IMR-90 (cell line): ENCODE data around the gene CTNND2. TPM values are rescaled to one million over a fixed set of nuclear protein-coding genes. Genes with fewer than 3 reads are reported as not detected.

Experiments used
- ATAC-seq: fragments of 200-7000 bp; cut with Tn5 transposase; 2 replicates; pipeline ENCODE4 v1.9.1; 2020; ENCODE audit warnings: low read depth, mild to moderate bottlenecking, moderate library complexity
- BruUV-seq: library from RNA; stranded (reverse); fragments of 400-500 nt; replicated peaks from 2 replicates; lab custom pipeline; 2021; lab: Mats Ljungman, UMichigan
- CTCF ChIA-PET: fragments of 300-600 bp; formaldehyde crosslinking; extraction: SDS; loops from one replicate; lab custom pipeline; 2021; ENCODE audit warnings: antibody characterized with exemption; lab: Yijun Ruan, JAX
- POLR2A ChIA-PET: fragments of 300-600 bp; sonication (Branson Sonifier 250); formaldehyde crosslinking; loops from one replicate; lab custom pipeline; 2022; ENCODE audit warnings: antibody characterized with exemption; ENCODE audit not compliant: unreplicated experiment; lab: Charles Lee
- DNase-seq: peaks from one replicate; pipeline ENCODE4 v3.0.0; 2013
- H2AFZ ChIP-seq: replicated peaks from 2 replicates; pipeline ENCODE3; 2013; ENCODE audit warnings: low read length, mild to moderate bottlenecking; ENCODE audit not compliant: poor library complexity
- H2AK5ac ChIP-seq: 2 replicates; pipeline ENCODE4 v1.6.1; 2013; ENCODE audit warnings: low read depth, low read length, inconsistent platforms
- H2AK9ac ChIP-seq: replicated peaks from 2 replicates; pipeline ENCODE3; 2013; ENCODE audit warnings: mild to moderate bottlenecking, low read depth, low read length, moderate library complexity; ENCODE audit not compliant: poor library complexity
- H2BK120ac ChIP-seq: 2 replicates; pipeline ENCODE4 v1.6.1; 2013; ENCODE audit warnings: low read depth, low read length, inconsistent platforms
- H2BK15ac ChIP-seq: 3 replicates; pipeline ENCODE4 v1.6.1; 2013; ENCODE audit warnings: low read depth, low read length, inconsistent platforms
- H2BK20ac ChIP-seq: 2 replicates; pipeline ENCODE4 v1.6.1; 2013; ENCODE audit warnings: low read depth, mild to moderate bottlenecking, inconsistent platforms, low read length, moderate library complexity
- H2BK5ac ChIP-seq: 2 replicates; pipeline ENCODE4 v1.6.1; 2013; ENCODE audit warnings: mild to moderate bottlenecking, low read depth, low read length, inconsistent platforms; ENCODE audit not compliant: poor library complexity, severe bottlenecking
- H3K14ac ChIP-seq: replicated peaks from 2 replicates; pipeline ENCODE4 v1.6.1; 2013; ENCODE audit warnings: low read depth, low read length, inconsistent platforms
- H3K18ac ChIP-seq: 2 replicates; pipeline ENCODE4 v1.6.1; 2013; ENCODE audit warnings: low read depth, low read length, control low read depth
- H3K23ac ChIP-seq: 2 replicates; pipeline ENCODE4 v1.6.1; 2013; ENCODE audit warnings: low read depth, low read length, inconsistent platforms
- H3K27ac ChIP-seq: 2 replicates; pipeline ENCODE4 v1.5.1; 2013; ENCODE audit warnings: mild to moderate bottlenecking, control low read depth, low read length; ENCODE audit not compliant: insufficient read depth
- H3K27me3 ChIP-seq: 2 replicates; pipeline ENCODE4 v1.6.1; 2013; ENCODE audit warnings: low read length; ENCODE audit not compliant: control insufficient read depth, insufficient read depth
- H3K36me3 ChIP-seq: 2 replicates; pipeline ENCODE4 v1.6.1; 2013; ENCODE audit warnings: low read length, mixed read lengths; ENCODE audit not compliant: control insufficient read depth, insufficient read depth
- H3K4ac ChIP-seq: 2 replicates; pipeline ENCODE4 v1.6.1; 2013; ENCODE audit warnings: low read depth, low read length, inconsistent platforms
- H3K4me1 ChIP-seq: 2 replicates; pipeline ENCODE4 v1.6.1; 2013; ENCODE audit warnings: low read length, mixed read lengths; ENCODE audit not compliant: control insufficient read depth, insufficient read depth
- H3K4me2 ChIP-seq: 2 replicates; pipeline ENCODE4 v1.6.1; 2013; ENCODE audit warnings: low read depth, mild to moderate bottlenecking, control low read depth, low read length, moderate library complexity
- H3K4me3 ChIP-seq: 2 replicates; pipeline ENCODE4 v1.5.1; 2013; ENCODE audit warnings: low read depth, mild to moderate bottlenecking, control low read depth, low read length, moderate library complexity; ENCODE audit not compliant: insufficient read depth
- H3K56ac ChIP-seq: 2 replicates; pipeline ENCODE4 v1.6.1; 2013; ENCODE audit warnings: low read length, inconsistent platforms; ENCODE audit not compliant: insufficient read depth; ENCODE audit errors: extremely low read depth
- H3K79me1 ChIP-seq, 2 experiments: 2 replicates each; pipeline ENCODE4 v1.6.1; 2013; ENCODE audit warnings: low read length in 2 of 2, inconsistent platforms in 1 of 2, low read depth in 1 of 2
- H3K9ac ChIP-seq: 2 replicates; pipeline ENCODE4 v1.6.1; 2013; ENCODE audit warnings: low read depth, low read length, control low read depth
- H3K9me1 ChIP-seq: 2 replicates; pipeline ENCODE4 v1.6.1; 2013; ENCODE audit warnings: low read length, inconsistent platforms; ENCODE audit not compliant: insufficient read depth
- H3K9me3 ChIP-seq: 2 replicates; pipeline ENCODE4 v1.6.1; 2013; ENCODE audit warnings: low read length; ENCODE audit not compliant: control insufficient read depth, insufficient read depth
- H4K20me1 ChIP-seq: 2 replicates; pipeline ENCODE4 v1.6.1; 2013; ENCODE audit warnings: low read length, inconsistent platforms; ENCODE audit not compliant: insufficient read depth
- H4K5ac ChIP-seq: 2 replicates; pipeline ENCODE4 v1.6.1; 2013; ENCODE audit warnings: mild to moderate bottlenecking, low read depth, low read length, control low read depth
- H4K8ac ChIP-seq, 2 experiments: 2 replicates each; pipeline ENCODE4 v1.6.1; 2013; ENCODE audit warnings: low read depth in 2 of 2, low read length in 2 of 2, control low read depth in 1 of 2, inconsistent platforms in 1 of 2
- H4K91ac ChIP-seq: 2 replicates; pipeline ENCODE4 v1.6.1; 2013; ENCODE audit warnings: low read depth, low read length, inconsistent platforms; ENCODE audit not compliant: insufficient read depth
- BHLHE40 ChIP-seq: fragments of 150-350 bp; IDR thresholded peaks from 2 replicates; pipeline ENCODE4 v1.6.1; 2016; ENCODE audit warnings: mild to moderate bottlenecking, low read depth, low read length
- CEBPB ChIP-seq: IDR thresholded peaks from 2 replicates; pipeline ENCODE4 v1.6.1; 2012; ENCODE audit warnings: low read depth, low read length, improper control_type of control experiment
- CHD1 ChIP-seq: IDR thresholded peaks from 2 replicates; pipeline ENCODE4 v1.6.1; 2012; ENCODE audit warnings: low read depth, low read length, improper control_type of control experiment
- CTCF ChIP-seq: conservative IDR thresholded peaks from 2 replicates; pipeline ENCODE4 v1.5.1; 2012; ENCODE audit warnings: mild to moderate bottlenecking, low read depth, low read length, improper control_type of control experiment
- ELK1 ChIP-seq: fragments of 150-350 bp; IDR thresholded peaks from 2 replicates; pipeline ENCODE4 v1.6.1; 2016; ENCODE audit warnings: low read depth, mild to moderate bottlenecking, low read length, moderate library complexity, borderline replicate concordance
- FOS ChIP-seq: fragments of 150-350 bp; IDR thresholded peaks from 2 replicates; pipeline ENCODE4 v1.6.1; 2016; ENCODE audit warnings: low read depth, low read length
- MAFK ChIP-seq: IDR thresholded peaks from 2 replicates; pipeline ENCODE4 v1.6.1; 2012; ENCODE audit warnings: low read depth, low read length, improper control_type of control experiment
- MAZ ChIP-seq: IDR thresholded peaks from 2 replicates; pipeline ENCODE4 v1.6.1; 2012; ENCODE audit warnings: low read depth, mild to moderate bottlenecking, low read length, improper control_type of control experiment, moderate library complexity, borderline replicate concordance
- MXI1 ChIP-seq: IDR thresholded peaks from 2 replicates; pipeline ENCODE4 v1.6.1; 2012; ENCODE audit warnings: low read depth, mild to moderate bottlenecking, low read length, moderate library complexity, borderline replicate concordance
- NFE2L2 ChIP-seq: fragments of 150-350 bp; IDR thresholded peaks from 2 replicates; pipeline ENCODE4 v1.6.1; 2016; ENCODE audit warnings: low read depth, mild to moderate bottlenecking, low read length
- POLR2A ChIP-seq: IDR thresholded peaks from 2 replicates; pipeline ENCODE4 v1.6.1; 2012; ENCODE audit warnings: mild to moderate bottlenecking, low read depth, low read length
- RAD21 ChIP-seq: IDR thresholded peaks from 2 replicates; pipeline ENCODE4 v1.6.1; 2012; ENCODE audit warnings: low read length, improper control_type of control experiment
- RCOR1 ChIP-seq: IDR thresholded peaks from 2 replicates; pipeline ENCODE4 v1.6.1; 2012; ENCODE audit warnings: mild to moderate bottlenecking, low read length, improper control_type of control experiment; ENCODE audit not compliant: insufficient replicate concordance
- RFX5 ChIP-seq: IDR thresholded peaks from 2 replicates; pipeline ENCODE4 v1.8.0; 2012; ENCODE audit warnings: low read depth, mild to moderate bottlenecking, low read length, moderate library complexity
- SMC3 ChIP-seq: fragments of 150-350 bp; IDR thresholded peaks from 2 replicates; pipeline ENCODE4 v1.6.1; 2016; ENCODE audit warnings: low read depth, mild to moderate bottlenecking, antibody characterized with exemption, low read length, moderate library complexity
- USF2 ChIP-seq: fragments of 150-350 bp; IDR thresholded peaks from 2 replicates; pipeline ENCODE4 v1.6.1; 2017; ENCODE audit warnings: mild to moderate bottlenecking, antibody characterized with exemption, low read length, low read depth
- WGBS, 2 experiments: methylation state at CpG; one replicate each; pipeline versions ENCODE4 v1.1.5 to v1.1.7; 2013; ENCODE audit warnings: missing lambda C conversion rate in 2 of 2; ENCODE audit not compliant: insufficient read length in 1 of 2; ENCODE audit errors: extremely low coverage in 2 of 2; 5-methylcytosine and 5-hydroxymethylcytosine counted together
- dilution Hi-C: fragments of 300-500 bp; cut with HindIII; formaldehyde crosslinking; loops from one replicate; pipeline ENCODE4 v1.14.3; 2018; ENCODE audit warnings: low sequenced_read_pairs; ENCODE audit not compliant: unreplicated experiment
- in situ Hi-C: fragments of 300-500 bp; cut with MboI; formaldehyde crosslinking; loops from 3 replicates; pipeline ENCODE4 v1.14.3; 2019; ENCODE audit warnings: low sequenced_read_pairs, inconsistent platforms, mixed read lengths
- intact Hi-C: fragments of 100-400 bp; cut with micrococcal nuclease; formaldehyde crosslinking; loops from 2 replicates; pipeline ENCODE4 v1.10.0; 2022
- polyA plus RNA-seq, 3 experiments: library from polyadenylated mRNA; depleted of rRNA; stranded (reverse); fragments of >200 nt; gene quantifications; 2 replicates each; pipeline ENCODE4 v1.2.3, GENCODE V29; 2012; ENCODE audit warnings: low replicate concordance in 1 of 3
- total RNA-seq: library from RNA; depleted of rRNA; stranded (reverse); fragments of >200 nt; gene quantifications from 2 replicates; pipeline ENCODE4 v1.2.3, GENCODE V29; 2012

CTNND2 gene
- total and polyA plus RNA-seq, 2 of the 4 experiments (the other 2 are of a cell fraction), result not detected

GRCh38 chr5:11692636-11693035, 211.6 kb downstream of the CTNND2 start:
- H3K79me1 ChIP-seq, result no peaks in the 10 kb centered on the region
- no peak overlapping the region for H2BK15ac ChIP-seq
- no peak overlapping the region for H3K23ac ChIP-seq
- H3K4me3 ChIP-seq, result no peak overlapping the region
- H3K9me3 ChIP-seq, result no peaks in the 10 kb centered on the region; the same call in 1 of the 2 replicates
- no peaks in the 10 kb centered on the region for H4K20me1 ChIP-seq
- H2AK9ac ChIP-seq, result no peak overlapping the region
- no peak overlapping the region for H4K91ac ChIP-seq
- TF ChIP-seq CEBPB (no peak), ELK1 (no peak), FOS (no peak), RAD21 (no peak), MAFK (no peak), USF2 (no peak), POLR2A (no peak), NFE2L2 (no peak), SMC3 (no peak), CTCF (no peak), CHD1 (no peak), MAZ (no peak), BHLHE40 (no peak), RCOR1 (no peak), RFX5 (no peak), MXI1 (no peak)
- H3K14ac ChIP-seq, result no peak overlapping the region
- WGBS, 2 experiments, result 58% methylated on average over 5 of the region's 7 CpGs; no CpG with 5 or more reads in 1 of the 2 experiments
- H4K5ac ChIP-seq, result no peak overlapping the region
- no peak overlapping the region for H2AFZ ChIP-seq
- H3K18ac ChIP-seq, result no peak overlapping the region
- no peak overlapping the region for H3K9ac ChIP-seq
- DNase-seq (no peak), ATAC-seq (no peak)
- H2AK5ac ChIP-seq, result no peak overlapping the region
- dilution Hi-C loops (no loop called here), in situ Hi-C loops (no loop called here), intact Hi-C loops (no loop called here)
- no peak overlapping the region for H3K27ac ChIP-seq
- H2BK20ac ChIP-seq, result no peak overlapping the region
- no peaks in the 10 kb centered on the region for H3K4me1 ChIP-seq
- no peaks in the 10 kb centered on the region for H3K9me1 ChIP-seq
- no TSS peak for BruUV-seq
- ChIA-PET POLR2A (no interaction called here), CTCF (no interaction called here)
- no peak overlapping the region for H2BK5ac ChIP-seq
- H3K4ac ChIP-seq, result no peak overlapping the region
- H4K8ac ChIP-seq, result no peak overlapping the region
- H3K27me3 ChIP-seq, result no peaks in the 10 kb centered on the region
- no peak overlapping the region for H2BK120ac ChIP-seq
- H3K4me2 ChIP-seq, result no peak overlapping the region
- no peaks in the 10 kb centered on the region for H3K36me3 ChIP-seq
- H3K56ac ChIP-seq, result no peak overlapping the region
